ENCODE data around the gene GDPGP1. TPM values are rescaled to one million over a fixed set of nuclear protein-coding genes. Genes with fewer than 3 reads are reported as not detected.

Gene GDPGP1
- total and polyA plus RNA-seq, 10 of the 15 experiments (the other 5 are each of a cell fraction or from before 2014, with no cell fraction given) = 0.68 to 8.9 (median 3.0) TPM

DNA sequence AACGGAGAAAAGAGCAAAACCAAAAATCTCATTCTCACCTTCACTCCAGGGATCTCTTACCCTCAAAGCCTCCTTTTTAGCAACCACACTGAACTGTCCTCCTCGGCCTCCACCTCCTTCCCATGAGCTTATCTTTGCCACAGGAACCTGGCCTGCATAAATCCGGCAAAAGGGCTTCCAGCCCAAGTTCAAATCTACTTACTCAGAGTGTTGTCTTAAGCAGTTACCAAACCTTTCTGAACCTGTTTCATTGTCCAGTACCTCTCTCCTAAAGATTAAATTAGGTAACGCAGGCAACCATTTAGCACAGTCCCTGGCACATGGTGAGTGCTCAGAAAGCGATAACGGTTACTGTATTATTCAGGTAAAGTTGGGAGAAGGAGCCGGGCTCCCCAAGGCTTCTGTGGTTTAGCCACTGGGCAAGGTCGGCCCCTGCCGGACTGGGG lies 1.0 kb upstream of the GDPGP1 start (continued):
- no peak for TF ChIP-seq CHD4 (IDR thresholded peaks at IDR 0.05)
- TF ChIP-seq MEF2A (IDR thresholded peaks at IDR 0.05; ENCODE audit: insufficient read depth, low read depth, low read length) = no peak
- TF ChIP-seq SREBF2 (IDR thresholded peaks at IDR 0.05; ENCODE audit: low read length) = no peak
- TF ChIP-seq BACH1 (IDR thresholded peaks at IDR 0.05; ENCODE audit: borderline replicate concordance) = no peak
- TF ChIP-seq ATF7 (IDR thresholded peaks at IDR 0.05; ENCODE audit: low read depth) = no peak
- 0 out of 2 replicates have a peak, but pooled peaks have one; percentile 8 for TF ChIP-seq POLR2AphosphoS2 (IDR thresholded peaks at IDR 0.05; ENCODE audit: low read depth, low read length)
- 0 out of 2 replicates have a peak, but pooled peaks have one; percentile 25 for TF ChIP-seq CBFB (IDR thresholded peaks at IDR 0.05; ENCODE audit: low read depth)
- no peak for TF ChIP-seq SREBF1 (IDR thresholded peaks at IDR 0.05; ENCODE audit: low read length)
- no peak for TF ChIP-seq YBX1 (IDR thresholded peaks at IDR 0.05)
- TF ChIP-seq HCFC1 (IDR thresholded peaks at IDR 0.05; ENCODE audit: low read length) = no peak
- TF ChIP-seq CBX5 (IDR thresholded peaks at IDR 0.05; ENCODE audit: low read depth) = no peak
- TF ChIP-seq ZNF24 (IDR thresholded peaks at IDR 0.05) = no peak

DNA sequence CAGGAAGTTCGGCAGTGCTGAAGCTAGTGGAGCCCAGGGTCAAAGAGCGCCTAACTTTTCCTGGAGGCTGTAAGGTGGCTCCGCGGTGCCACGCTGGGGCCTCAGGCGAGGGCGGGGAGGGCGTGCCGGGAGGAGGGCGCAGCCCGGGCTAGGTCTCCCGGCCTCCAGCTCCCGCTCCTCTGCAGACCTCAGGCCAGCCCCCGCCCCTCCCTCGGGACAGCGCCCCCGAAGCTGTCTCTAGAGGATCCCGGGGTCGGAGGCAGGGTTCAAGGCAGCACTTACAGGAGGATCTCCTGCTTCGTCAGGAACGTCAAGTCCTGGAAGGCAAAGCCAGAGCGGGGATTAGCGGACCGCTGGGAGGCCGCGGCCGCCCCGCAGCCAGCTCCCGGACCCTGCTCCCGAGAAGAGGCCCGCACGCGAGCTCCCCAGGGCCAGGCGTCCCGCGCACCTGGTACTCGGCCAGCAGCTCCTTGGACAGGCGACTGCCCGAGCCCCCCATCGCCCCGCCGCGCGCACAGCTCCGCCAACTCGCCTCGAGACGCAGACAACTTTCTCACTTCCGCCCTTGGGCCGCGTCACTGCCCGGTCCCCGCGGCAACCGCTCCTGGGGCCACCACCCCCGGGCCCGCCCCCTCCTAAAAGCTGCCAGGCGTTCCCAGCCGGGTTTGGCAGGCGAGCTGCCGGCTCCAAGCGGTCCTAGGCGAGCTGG lies 468 bp upstream of the GDPGP1 start, which contains the start of gene CIB1:
Gene CIB1, minus strand, starts transcription at position 555 of the 709 bp plus-strand sequence. Its CDS starts 56 bp downstream, at position 499.
- H2AFZ ChIP-seq (ENCODE audit: control insufficient read depth, low read depth, low read length) = peak within 1 kb of the TSS; percentile 89
- 1% methylated on average over 56 of the region's 63 CpGs for WGBS (ENCODE audit: insufficient coverage, insufficient replicate concordance, low lambda C conversion rate, missing lambda C conversion rate)
- ChIA-PET SMC1A (ENCODE audit: uncharacterized antibody, unreplicated experiment) (interaction anchor here (0.6 to 4.5 kb wide), 24 partner anchors 9 to 87 kb away, joined by 3 to 70 read pairs (median 6); partner anchors contain the start of genes SEMA4B and TTLL13), POLR2A (interaction anchor here (0.5 to 4.9 kb wide), 31 partner anchors 10 to 957 kb away, joined by 3 to 31 read pairs (median 5); partner anchors contain the start of genes IDH2, NGRN, SEMA4B and TTLL13), CTCF (interaction anchor here (0.6 to 4.8 kb wide), 21 partner anchors 12 to 451 kb away, joined by 3 to 38 read pairs (median 7); partner anchors contain the start of genes NGRN and SEMA4B), RAD21 (ENCODE audit: unreplicated experiment) (interaction anchor here (0.6 to 3.6 kb wide), 35 partner anchors 11 to 701 kb away, joined by 3 to 47 read pairs (median 4); partner anchors contain the start of genes AP3S2, HDDC3, NGRN and SEMA4B)
- no peaks in the 10 kb centered on the region for H3K9me3 ChIP-seq (replicated peaks; ENCODE audit: control insufficient read depth, insufficient read depth, low read length)
- peaks cover 19% of the 10 kb centered on the region for H3K79me2 ChIP-seq (ENCODE audit: control insufficient read depth, insufficient read depth, low read length)
- DNase-seq (ENCODE audit: low read depth, low spot score) = no peak
- in situ Hi-C loops (cut with MboI) (no loop called here), intact Hi-C loops (cut with micrococcal nuclease; ENCODE audit: unreplicated experiment) (loop anchor here (2.0 to 5.0 kb wide), 6 partner anchors 25 to 429 kb away; partner anchors contain the start of gene AP3S2)
- H3K4me1 ChIP-seq (ENCODE audit: control insufficient read depth, insufficient read depth, low read length) = peaks cover 28% of the 10 kb centered on the region
- peak; percentile 88 for ATAC-seq
- H3K4me2 ChIP-seq (ENCODE audit: control insufficient read depth, insufficient read depth) = peak within 1 kb of the TSS; percentile 95
- peak within 1 kb of the TSS; percentile 85 for H3K27ac ChIP-seq (ENCODE audit: control insufficient read depth, insufficient read depth)
- peaks cover 8 to 16% of the 10 kb centered on the region in 2 experiments; a peak in 3 of 4 replicates for H3K36me3 ChIP-seq (ENCODE audit: control insufficient read depth in 2 of 2, insufficient read depth in 2 of 2, low read length in 1 of 2)
- H3K9ac ChIP-seq (ENCODE audit: control insufficient read depth, insufficient read depth, low read length) = peak within 1 kb of the TSS; percentile 85
- peak within 1 kb of the TSS; percentile 79 for H3K4me3 ChIP-seq
- no peak for FAIRE-seq
- H3K27me3 ChIP-seq (replicated peaks in 1 of 2; ENCODE audit: control insufficient read depth in 2 of 2, insufficient read depth in 2 of 2, low read length in 1 of 2) = no peaks in the 10 kb centered on the region
- H4K20me1 ChIP-seq (ENCODE audit: control insufficient read depth, insufficient read depth) = no peaks in the 10 kb centered on the region
- BruUV-seq (replicated peaks) = TSS peak; percentile 78
- TF ChIP-seq EGR1 (IDR thresholded peaks at IDR 0.05; ENCODE audit: borderline replicate concordance in 1 of 2, low read depth in 2 of 2, low read length in 2 of 2) (peak in 1 of 2 experiments; percentile 88; a peak in 2 of 3 replicates), YY1 (IDR thresholded peaks at IDR 0.05; ENCODE audit: low read depth, low read length) (peak; percentile 9; the same call in 1 of the 2 replicates), IKZF2 (IDR thresholded peaks at IDR 0.05) (peak; percentile 21 to 28; a peak in 3 of 4 replicates), MYB (IDR thresholded peaks at IDR 0.05; ENCODE audit: borderline replicate concordance, low read depth, low read length) (0 out of 2 replicates have a peak, but pooled peaks have one; percentile 14), BMI1 (IDR thresholded peaks at IDR 0.05; ENCODE audit: borderline replicate concordance) (peak; percentile 85; the same call in 1 of the 2 replicates), GATAD2B (conservative IDR thresholded peaks at IDR 0.05; ENCODE audit: low read depth) (peak; percentile 42; the same call in 1 of the 2 replicates), TCF12 (IDR thresholded peaks at IDR 0.05; ENCODE audit: low read depth, low read length) (peak; percentile 19; the same call in 1 of the 2 replicates), FOXK2 (IDR thresholded peaks at IDR 0.05) (no peak), EP300 (IDR thresholded peaks at IDR 0.05; ENCODE audit: borderline replicate concordance in 1 of 2, control insufficient read depth in 1 of 2, low read depth in 2 of 2, low read length in 2 of 2) (peak in 1 of 2 experiments; percentile 8; a peak in 1 of 4 replicates), SREBF1 (IDR thresholded peaks at IDR 0.05; ENCODE audit: low read length) (no peak), RBBP5 (conservative IDR thresholded peaks at IDR 0.05) (no peak), MEF2B (IDR thresholded peaks at IDR 0.05; ENCODE audit: partially characterized antibody, poor library complexity, severe bottlenecking) (peak; percentile 36), NR2C1 (IDR thresholded peaks at IDR 0.05) (peak; percentile 59)
- TF ChIP-seq, protein P1, sequence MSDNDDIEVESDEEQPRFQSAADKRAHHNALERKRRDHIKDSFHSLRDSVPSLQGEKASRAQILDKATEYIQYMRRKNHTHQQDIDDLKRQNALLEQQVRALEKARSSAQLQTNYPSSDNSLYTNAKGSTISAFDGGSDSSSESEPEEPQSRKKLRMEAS (IDR thresholded peaks at IDR 0.05; ENCODE audit: low read depth, low read length) = peak; percentile 20; the same call in 1 of the 2 replicates
